Measurements from ENCODE around the gene COLGALT1.

COLGALT1 gene

DNA sequence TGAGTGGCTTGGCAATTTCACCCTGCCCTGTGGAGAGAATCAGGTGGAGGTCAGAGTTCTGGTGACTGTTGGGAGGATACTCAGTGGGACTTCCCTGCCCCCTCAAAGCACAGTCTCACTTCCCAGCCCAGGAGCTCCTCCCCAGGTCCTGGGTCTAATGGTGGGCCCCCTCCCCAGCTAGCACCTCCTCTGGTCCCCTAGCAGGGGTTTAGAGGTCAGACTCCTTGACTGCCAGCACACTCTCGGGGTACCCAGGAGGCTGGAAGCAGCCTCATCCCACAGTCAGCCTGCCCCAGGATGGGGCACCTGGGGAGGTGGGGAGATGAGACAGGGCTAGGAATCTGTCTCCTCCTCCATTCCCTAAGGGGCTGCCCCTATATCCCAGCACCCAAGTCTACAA lies 65.2 kb downstream of the COLGALT1 start:
- DNase-seq, result no peak
- Mint-ChIP-seq H3K27ac (no peak overlapping the region), H3K27me3 (peaks cover 47% of the 10 kb centered on the region), H3K36me3 (no peaks in the 10 kb centered on the region), H3K4me1 (peaks cover 5% of the 10 kb centered on the region), H3K9me3 (no peaks in the 10 kb centered on the region), H3K4me3 (no peak overlapping the region)
- CTCF ChIA-PET, result interaction anchor here (0.5 to 2.1 kb wide), 3 partner anchors 11 to 95 kb away, joined by 3 to 13 read pairs (median 4); no protein-coding TSS in a partner anchor

DNA sequence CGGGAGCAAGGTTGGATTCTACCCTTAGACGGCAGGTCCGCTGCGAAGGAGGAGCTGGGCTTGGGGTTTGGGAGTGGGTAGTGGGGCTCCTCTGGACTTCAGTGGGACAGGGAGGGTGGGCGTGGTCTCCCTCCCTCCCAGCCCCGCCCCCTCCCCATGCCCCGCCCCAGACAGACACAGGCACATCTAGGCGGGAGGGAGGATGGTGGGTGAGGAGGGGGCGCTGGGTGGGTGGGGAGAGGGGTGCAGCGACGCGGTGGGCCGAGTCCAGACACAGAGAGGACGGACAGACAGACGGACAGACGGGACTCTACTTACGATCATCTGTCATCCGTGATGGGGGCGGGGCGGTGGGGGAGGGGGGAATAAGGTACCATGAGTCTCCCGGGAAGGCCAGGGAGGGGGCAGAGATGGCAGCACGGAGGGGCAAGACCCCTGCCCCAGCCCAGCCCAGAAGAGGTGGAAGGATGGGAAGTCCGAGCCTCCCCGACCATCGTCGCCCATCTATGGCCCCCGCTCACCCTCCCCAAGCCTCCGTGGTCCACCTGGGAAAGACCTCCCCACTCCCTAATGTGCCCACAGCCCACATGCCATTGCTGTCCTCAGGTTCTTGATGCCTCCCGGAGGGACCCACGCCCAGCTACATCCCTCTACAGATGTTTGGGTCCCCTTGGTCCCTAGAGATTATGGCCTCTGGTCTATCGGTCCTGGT lies 67.9 kb downstream of the COLGALT1 start:
- no peak overlapping the region for H3K4me3 Mint-ChIP-seq
- DNase-seq, result no peak
- peaks cover 5% of the 10 kb centered on the region for H3K4me1 Mint-ChIP-seq
- H3K27ac Mint-ChIP-seq, result no peak overlapping the region
- H3K9me3 Mint-ChIP-seq, result no peaks in the 10 kb centered on the region
- peaks cover 22% of the 10 kb centered on the region for H3K27me3 Mint-ChIP-seq
- no peaks in the 10 kb centered on the region for H3K36me3 Mint-ChIP-seq
- CTCF ChIA-PET, result no interaction called here

DNA sequence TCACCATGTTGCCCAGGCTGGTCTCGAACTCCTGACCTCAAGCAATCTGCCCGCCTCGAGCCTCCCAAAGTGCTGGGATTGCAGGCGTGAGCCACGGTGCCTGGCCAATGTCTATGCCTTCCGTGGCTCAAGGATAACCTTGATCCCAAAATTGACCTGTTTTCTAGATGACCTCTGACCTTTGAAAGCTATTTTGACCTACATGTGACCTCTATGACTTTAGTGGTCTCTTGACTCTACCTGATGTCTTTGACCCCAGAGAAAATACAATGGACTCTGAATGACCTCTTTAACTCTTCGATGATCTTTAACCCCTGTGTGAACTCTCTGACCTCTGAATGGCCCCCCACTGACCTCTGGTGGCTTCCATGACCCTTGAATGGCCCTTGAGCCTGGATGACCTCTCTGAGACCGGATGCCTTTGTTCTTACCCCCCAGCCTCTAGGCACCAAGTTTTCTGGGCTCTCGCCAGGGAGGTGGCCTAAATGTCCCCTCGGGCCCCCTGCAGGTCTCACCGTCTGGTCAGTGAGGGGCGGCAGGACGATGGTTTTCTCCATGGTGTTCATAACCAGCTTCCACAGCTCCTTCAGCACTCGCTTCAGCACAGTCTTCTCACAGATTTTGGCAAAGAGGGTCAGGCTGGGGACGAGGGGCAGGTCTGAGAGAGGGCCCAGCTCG lies 69.0 kb downstream of the COLGALT1 start:
- Mint-ChIP-seq H3K4me3 (no peak overlapping the region), H3K9me3 (no peaks in the 10 kb centered on the region), H3K36me3 (no peaks in the 10 kb centered on the region), H3K27ac (no peak overlapping the region), H3K27me3 (peaks cover 12% of the 10 kb centered on the region), H3K4me1 (peaks cover 5% of the 10 kb centered on the region)
- no peak for DNase-seq
- CTCF ChIA-PET, result no interaction called here

DNA sequence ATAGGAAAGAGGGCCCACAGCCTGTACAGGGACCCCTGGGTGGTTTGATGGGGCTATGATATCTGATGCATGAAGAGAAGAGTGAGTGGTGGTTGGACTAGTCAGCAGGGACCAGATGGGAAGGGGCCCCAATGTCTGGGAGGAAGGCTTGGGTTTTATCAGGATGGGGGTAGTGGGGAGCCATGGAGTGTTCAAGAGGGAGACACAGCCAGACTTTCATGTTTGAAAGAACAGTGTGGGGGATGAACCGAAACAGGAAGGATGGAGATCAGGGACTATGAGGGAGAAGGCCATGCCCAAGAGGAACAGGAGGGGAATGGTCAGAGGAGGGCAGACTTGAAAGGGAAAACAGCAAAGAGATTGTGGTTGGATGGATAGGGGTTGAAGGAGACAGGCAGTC lies 69.6 kb downstream of the COLGALT1 start:
- CTCF ChIA-PET, result no interaction called here
- Mint-ChIP-seq H3K4me3 (no peak overlapping the region), H3K27ac (no peak overlapping the region), H3K27me3 (peaks cover 7% of the 10 kb centered on the region), H3K9me3 (no peaks in the 10 kb centered on the region), H3K4me1 (peaks cover 5% of the 10 kb centered on the region), H3K36me3 (no peaks in the 10 kb centered on the region)
- DNase-seq, result no peak

DNA sequence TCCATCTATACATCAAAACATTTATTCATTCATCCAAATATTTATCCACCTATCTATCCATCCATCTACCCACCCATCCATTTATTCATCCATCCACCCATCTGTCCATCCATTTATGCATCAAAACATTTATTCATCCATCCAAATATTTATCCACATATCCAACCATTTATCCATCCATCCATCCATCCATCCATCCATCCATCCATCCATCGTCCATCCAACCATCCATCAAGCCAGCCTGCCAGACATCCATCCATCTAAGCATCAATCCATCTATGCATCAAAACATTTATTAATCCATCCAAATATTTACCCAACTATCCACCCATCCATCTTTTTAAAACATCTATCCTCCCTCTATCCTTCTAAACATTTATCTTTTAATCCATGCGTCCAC lies 70.5 kb downstream of the COLGALT1 start:
- no peaks in the 10 kb centered on the region for H3K36me3 Mint-ChIP-seq
- H3K4me3 Mint-ChIP-seq, result no peak overlapping the region
- peaks cover 7% of the 10 kb centered on the region for H3K27me3 Mint-ChIP-seq
- no peaks in the 10 kb centered on the region for H3K9me3 Mint-ChIP-seq
- H3K27ac Mint-ChIP-seq, result no peak overlapping the region
- DNase-seq, result no peak
- peaks cover 5% of the 10 kb centered on the region for H3K4me1 Mint-ChIP-seq
- CTCF ChIA-PET, result no interaction called here

DNA sequence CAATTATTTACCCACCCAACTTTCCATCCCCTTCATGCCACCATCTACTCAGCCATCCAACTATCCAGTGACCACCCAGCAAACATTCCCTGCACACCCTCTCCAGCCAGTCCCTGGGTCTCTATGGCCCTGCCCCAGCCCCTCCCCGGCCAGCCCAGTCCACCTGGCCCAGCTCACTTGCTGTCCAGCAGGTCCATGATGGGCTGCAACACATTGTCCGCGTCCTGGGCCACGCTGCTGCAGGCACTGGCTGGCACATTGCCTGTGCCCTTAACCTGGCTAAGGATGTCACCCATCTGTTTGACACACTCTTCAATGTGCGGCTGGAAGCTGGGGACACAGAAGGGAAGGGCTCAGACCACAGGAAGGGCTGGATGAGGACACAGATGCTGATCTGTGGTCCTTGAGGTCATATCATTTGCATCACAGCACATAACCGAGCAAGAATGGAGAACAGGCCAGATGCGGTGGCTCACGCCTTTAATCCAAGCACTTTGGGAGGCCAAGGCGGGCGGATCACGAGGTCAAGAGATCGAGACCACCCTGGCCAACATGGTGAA lies 71.1 kb downstream of the COLGALT1 start:
- peaks cover 5% of the 10 kb centered on the region for H3K27me3 Mint-ChIP-seq
- H3K27ac Mint-ChIP-seq, result no peak overlapping the region
- CTCF ChIA-PET, result interaction anchor here (1.3 kb wide), 1 partner anchor 52 kb away, joined by 3 read pairs; no protein-coding TSS in a partner anchor
- H3K9me3 Mint-ChIP-seq, result no peaks in the 10 kb centered on the region
- H3K36me3 Mint-ChIP-seq, result no peaks in the 10 kb centered on the region
- H3K4me1 Mint-ChIP-seq, result peaks cover 5% of the 10 kb centered on the region
- no peak for DNase-seq
- no peak overlapping the region for H3K4me3 Mint-ChIP-seq

DNA sequence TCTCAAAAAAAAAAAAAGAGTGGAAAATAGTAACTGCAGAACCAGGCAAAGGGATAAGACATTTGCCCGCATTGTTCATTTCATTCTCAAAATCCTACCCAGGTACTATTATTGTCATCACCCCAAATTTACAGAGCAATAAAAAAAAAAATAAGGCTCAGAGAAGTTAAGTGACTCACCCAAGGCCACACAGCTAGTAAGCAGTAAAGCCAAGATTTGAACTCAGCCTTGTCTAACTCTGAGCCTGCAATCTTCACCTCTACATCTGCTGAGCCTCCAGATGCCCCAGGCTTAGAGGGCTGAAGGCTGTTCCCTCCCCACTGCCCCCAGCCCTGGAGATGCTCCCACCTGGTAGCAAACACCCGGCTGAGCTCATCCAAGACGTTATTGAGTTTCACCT lies 71.7 kb downstream of the COLGALT1 start:
- Mint-ChIP-seq H3K9me3 (no peaks in the 10 kb centered on the region), H3K27me3 (no peaks in the 10 kb centered on the region), H3K36me3 (no peaks in the 10 kb centered on the region), H3K4me1 (peaks cover 5% of the 10 kb centered on the region), H3K27ac (no peak overlapping the region), H3K4me3 (no peak overlapping the region)
- CTCF ChIA-PET, result interaction anchor here (1.3 kb wide), 1 partner anchor 52 kb away, joined by 3 read pairs; no protein-coding TSS in a partner anchor
- DNase-seq, result no peak

DNA sequence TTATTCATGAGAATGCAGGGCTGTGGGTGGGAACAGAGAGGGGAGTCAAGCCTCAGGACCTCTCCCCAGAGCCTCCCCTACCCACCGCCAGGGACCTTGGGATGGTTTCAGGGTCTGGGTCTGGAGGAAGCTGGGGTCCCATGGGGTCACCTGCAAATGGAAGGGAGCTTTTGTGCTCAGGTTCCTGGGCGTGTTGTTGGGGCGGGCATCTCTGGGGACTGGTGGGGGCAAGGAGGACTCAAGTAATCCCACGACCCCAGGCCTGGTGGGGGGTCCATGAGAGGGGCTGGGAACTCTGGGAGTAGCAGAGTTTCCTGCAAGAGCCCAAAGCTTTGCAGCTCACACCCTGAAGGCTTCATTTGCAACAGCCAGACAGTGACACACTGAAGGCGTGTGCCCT lies 72.5 kb downstream of the COLGALT1 start:
- no peaks in the 10 kb centered on the region for H3K9me3 Mint-ChIP-seq
- CTCF ChIA-PET, result interaction anchor here (1.3 kb wide), 1 partner anchor 53 kb away, joined by 3 read pairs; no protein-coding TSS in a partner anchor

DNA sequence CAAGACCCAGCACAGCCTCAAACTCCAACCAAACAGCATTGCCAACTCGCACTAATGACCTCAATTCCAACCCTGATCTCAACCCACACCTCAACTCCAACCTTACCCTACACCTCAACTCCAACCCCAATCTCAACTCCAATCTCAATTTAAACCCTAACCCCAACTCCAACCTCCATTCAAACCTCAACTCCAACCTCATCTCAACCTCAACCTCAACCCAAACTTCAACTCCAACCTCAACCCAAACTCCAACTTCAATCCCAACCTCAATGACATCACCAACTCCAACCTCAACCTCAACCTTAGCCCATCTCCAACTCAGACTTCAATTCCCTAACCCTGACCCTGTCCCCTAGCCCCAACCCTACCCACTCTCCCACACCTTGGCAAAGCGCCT lies 74.3 kb downstream of the COLGALT1 start:
- Mint-ChIP-seq H3K27me3 (no peaks in the 10 kb centered on the region), H3K4me1 (no peaks in the 10 kb centered on the region), H3K4me3 (no peak overlapping the region), H3K9me3 (no peaks in the 10 kb centered on the region), H3K36me3 (no peaks in the 10 kb centered on the region), H3K27ac (no peak overlapping the region)
- DNase-seq, result no peak
- CTCF ChIA-PET, result no interaction called here

More for the DNA sequence above, 72.5 kb downstream of the COLGALT1 start:
- no peaks in the 10 kb centered on the region for H3K36me3 Mint-ChIP-seq
- no peak overlapping the region for H3K4me3 Mint-ChIP-seq
- H3K4me1 Mint-ChIP-seq, result no peaks in the 10 kb centered on the region
- H3K27ac Mint-ChIP-seq, result no peak overlapping the region
- H3K27me3 Mint-ChIP-seq, result no peaks in the 10 kb centered on the region
- no peak for DNase-seq

DNA sequence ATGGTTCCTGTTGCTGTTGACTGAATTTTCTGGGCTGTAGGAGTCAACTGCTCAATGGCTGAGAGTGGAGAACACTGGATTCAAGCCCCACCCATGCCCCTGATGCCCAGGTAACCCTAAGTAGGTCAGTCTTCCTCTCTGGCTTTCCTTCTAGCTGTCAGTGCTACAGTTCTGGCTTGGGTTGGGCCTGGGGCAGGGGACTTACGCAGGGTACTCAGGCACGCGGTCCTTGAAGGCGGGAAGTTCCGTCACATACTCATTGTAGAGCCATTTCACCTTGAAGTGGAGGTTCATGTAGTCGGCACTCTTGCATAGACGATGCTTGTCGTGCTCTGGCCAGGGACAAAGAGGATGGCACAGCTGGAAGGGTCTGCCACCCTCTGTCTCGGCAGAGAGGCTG lies 77.1 kb downstream of the COLGALT1 start:
- CTCF ChIA-PET, result interaction anchor here (2.2 kb wide), 1 partner anchor 11 kb away, joined by 8 read pairs; no protein-coding TSS in a partner anchor

More for the DNA sequence above, 77.1 kb downstream of the COLGALT1 start:
- no peaks in the 10 kb centered on the region for H3K4me1 Mint-ChIP-seq
- no peaks in the 10 kb centered on the region for H3K9me3 Mint-ChIP-seq
- H3K27ac Mint-ChIP-seq, result no peak overlapping the region
- no peak overlapping the region for H3K4me3 Mint-ChIP-seq
- H3K27me3 Mint-ChIP-seq, result no peaks in the 10 kb centered on the region
- no peak for DNase-seq
- no peaks in the 10 kb centered on the region for H3K36me3 Mint-ChIP-seq

All from activated naive CD4-positive, alpha-beta T cell treated with anti-CD3 and anti-CD28 coated beads, Interleukin-2, amount 10 ng/mL, durations not matched to agents 7 days and 5 days (primary cell).